Measurements from ENCODE around the gene MYG1. TPM values are rescaled to one million over a fixed set of nuclear protein-coding genes. Genes with fewer than 3 reads are reported as not detected.

The MYG1 gene
- total and polyA plus RNA-seq, 2 of the 13 experiments (the other 11 are each of a cell fraction or from before 2014, with no cell fraction given) = 38.6 to 58.0 TPM

GRCh38 chr12:53338017-53338416, 38.5 kb downstream of the MYG1 start:
- Histone ChIP-seq H4K20me1 (ENCODE audit: insufficient read depth, low read length) (no peaks in the 10 kb centered on the region), H3K4me3 (replicated peaks in 1 of 3; ENCODE audit: insufficient read depth in 1 of 3, low read depth in 2 of 3, low read length in 3 of 3) (no peak overlapping the region), H3K27me3 (ENCODE audit: control insufficient read depth in 1 of 2, insufficient read depth in 2 of 2, low read length in 2 of 2) (peaks cover 9 to 67% of the 10 kb centered on the region in 2 experiments), H3K4me2 (ENCODE audit: low read depth, low read length) (no peak overlapping the region), H3K9ac (ENCODE audit: insufficient read depth, low read depth, low read length) (no peak overlapping the region), H3K27ac (ENCODE audit: extremely low read length, insufficient read depth, low read length) (no peak overlapping the region), H3K9me3 (ENCODE audit: low read length) (no peaks in the 10 kb centered on the region), H3K36me3 (replicated peaks in 1 of 2; ENCODE audit: control insufficient read depth in 1 of 2, insufficient read depth in 2 of 2, low read length in 2 of 2) (no peaks in the 10 kb centered on the region), H2AFZ (ENCODE audit: low read length) (no peak overlapping the region), H3K79me2 (ENCODE audit: insufficient read depth, low read length) (no peaks in the 10 kb centered on the region), H3K4me1 (ENCODE audit: insufficient read depth, low read length) (no peaks in the 10 kb centered on the region)
- ChIA-PET POLR2A (no interaction called here), CTCF (ENCODE audit: low intra/inter-chr PET ratio, low total read pairs) (no interaction called here)
- in situ Hi-C loops (cut with HindIII; ENCODE audit: extremely low pct_ligation_motif_present, low pct_unique_long_range_greater_than_20kb) = no loop called here
- no TSS peak for BruUV-seq (replicated peaks)
- 3% methylated on average over 10 of the region's 11 CpGs for WGBS (ENCODE audit: low lambda C conversion rate)
- DNase-seq (ENCODE audit: low spot score) (no peak), ATAC-seq (no peak), FAIRE-seq (no peak)
- intact Hi-C loops (cut with micrococcal nuclease; ENCODE audit: unreplicated experiment) = no loop called here
- TF ChIP-seq ZNF569 (CRISPR knock-in tag; IDR thresholded peaks at IDR 0.05; ENCODE audit: borderline replicate concordance) = no peak
- no peak for TF ChIP-seq PRMT3 (CRISPR knock-in tag; IDR thresholded peaks at IDR 0.05; ENCODE audit: borderline replicate concordance, low read depth)
- TF ChIP-seq MLX (CRISPR knock-in tag; IDR thresholded peaks at IDR 0.05) = no peak
- TF ChIP-seq ATRX (CRISPR knock-in tag; IDR thresholded peaks at IDR 0.05; ENCODE audit: borderline replicate concordance) = no peak
- no peak for TF ChIP-seq ZNF614 (CRISPR knock-in tag; IDR thresholded peaks at IDR 0.05; ENCODE audit: borderline replicate concordance)
- no peak for TF ChIP-seq PRDM4 (CRISPR knock-in tag; IDR thresholded peaks at IDR 0.05; ENCODE audit: borderline replicate concordance)

Data from HepG2 (cell line).